ENCODE measurements around the gene SYDE1. TPM values are rescaled to one million over a fixed set of nuclear protein-coding genes. Genes with fewer than 3 reads are reported as not detected.
"Not testable (repeated sequence)": the region's sequence is repeated elsewhere in the genome, so short reads cannot be mapped to it uniquely, and the experiment has no call there.

The SYDE1 gene, protein sequence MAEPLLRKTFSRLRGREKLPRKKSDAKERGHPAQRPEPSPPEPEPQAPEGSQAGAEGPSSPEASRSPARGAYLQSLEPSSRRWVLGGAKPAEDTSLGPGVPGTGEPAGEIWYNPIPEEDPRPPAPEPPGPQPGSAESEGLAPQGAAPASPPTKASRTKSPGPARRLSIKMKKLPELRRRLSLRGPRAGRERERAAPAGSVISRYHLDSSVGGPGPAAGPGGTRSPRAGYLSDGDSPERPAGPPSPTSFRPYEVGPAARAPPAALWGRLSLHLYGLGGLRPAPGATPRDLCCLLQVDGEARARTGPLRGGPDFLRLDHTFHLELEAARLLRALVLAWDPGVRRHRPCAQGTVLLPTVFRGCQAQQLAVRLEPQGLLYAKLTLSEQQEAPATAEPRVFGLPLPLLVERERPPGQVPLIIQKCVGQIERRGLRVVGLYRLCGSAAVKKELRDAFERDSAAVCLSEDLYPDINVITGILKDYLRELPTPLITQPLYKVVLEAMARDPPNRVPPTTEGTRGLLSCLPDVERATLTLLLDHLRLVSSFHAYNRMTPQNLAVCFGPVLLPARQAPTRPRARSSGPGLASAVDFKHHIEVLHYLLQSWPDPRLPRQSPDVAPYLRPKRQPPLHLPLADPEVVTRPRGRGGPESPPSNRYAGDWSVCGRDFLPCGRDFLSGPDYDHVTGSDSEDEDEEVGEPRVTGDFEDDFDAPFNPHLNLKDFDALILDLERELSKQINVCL
- 21.7 TPM for polyA plus RNA-seq (2013, experiment 1 of 2)
- polyA plus RNA-seq (2013, experiment 2 of 2), result 19.4 TPM

DNA sequence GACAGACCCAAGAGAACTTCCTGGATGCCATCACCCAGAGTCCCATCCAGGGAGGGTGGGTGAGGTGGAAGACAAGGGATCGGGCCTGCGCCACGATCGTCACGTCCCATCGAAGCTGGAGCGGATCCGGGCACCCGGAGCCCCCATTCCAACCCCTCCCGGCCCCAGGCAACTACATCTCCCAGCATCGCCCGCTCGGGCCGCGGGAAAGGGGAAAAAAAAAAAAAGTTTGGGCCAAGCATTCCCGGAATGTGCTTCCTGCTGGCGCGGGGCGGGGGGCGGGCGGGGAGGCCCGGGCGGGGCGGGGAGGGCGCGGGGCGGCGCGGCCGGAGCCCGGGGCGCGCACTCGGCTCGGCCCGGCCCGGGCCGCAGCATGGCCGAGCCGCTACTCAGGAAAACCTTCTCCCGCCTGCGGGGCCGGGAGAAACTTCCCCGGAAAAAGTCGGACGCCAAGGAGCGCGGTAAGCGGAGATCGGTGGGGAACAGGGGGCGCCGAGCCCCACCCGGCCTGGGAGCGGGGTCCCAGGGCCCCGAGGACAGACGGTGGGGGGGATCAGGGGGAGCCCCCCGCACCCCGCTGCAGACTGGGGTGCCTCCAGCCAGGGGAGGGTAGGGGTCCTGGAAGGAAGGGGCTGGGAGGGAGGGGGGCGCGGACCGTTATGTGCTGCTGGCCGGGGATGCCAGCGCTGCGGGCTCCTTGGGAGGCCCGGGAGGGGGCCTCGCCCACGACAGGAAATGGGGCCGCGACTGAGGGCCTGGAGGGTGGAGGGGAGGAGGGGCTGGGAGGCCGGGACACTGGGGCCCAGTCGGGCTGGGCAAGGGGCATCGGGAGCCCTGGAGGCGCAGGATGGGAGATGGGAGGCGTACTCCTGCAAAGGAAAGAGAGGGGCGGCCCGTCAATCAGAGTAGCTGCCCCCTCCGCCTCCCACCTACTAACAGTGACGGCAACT lies at the start of gene SYDE1:
Gene SYDE1, plus strand, starts transcription at position 341 of the 950 bp plus-strand sequence. Its CDS starts 33 bp downstream, at position 374.
- 0 to 1% methylated on average over 19 to 24 of the region's 78 CpGs for whole genome bisulfite sequencing, 2 experiments (ENCODE audit: insufficient coverage in 2 of 2)
- H3K9me3 ChIP-seq (ENCODE audit: control insufficient read depth, low read length), result peaks cover 4% of the 10 kb centered on the region
- peak within 1 kb of the TSS; percentile 94 for H3K27ac ChIP-seq (ENCODE audit: low read depth, low read length, severe bottlenecking)
- H3K36me3 ChIP-seq (ENCODE audit: control insufficient read depth, insufficient read depth, low read length), result peaks cover 37% of the 10 kb centered on the region
- H3K4me3 ChIP-seq (ENCODE audit: extremely low read depth, insufficient read depth, low read length, poor library complexity, severe bottlenecking), result peak within 1 kb of the TSS; percentile 97
- peaks cover 7% of the 10 kb centered on the region for H3K4me1 ChIP-seq (ENCODE audit: control insufficient read depth, insufficient read depth, low read length, poor library complexity, severe bottlenecking)

DNA sequence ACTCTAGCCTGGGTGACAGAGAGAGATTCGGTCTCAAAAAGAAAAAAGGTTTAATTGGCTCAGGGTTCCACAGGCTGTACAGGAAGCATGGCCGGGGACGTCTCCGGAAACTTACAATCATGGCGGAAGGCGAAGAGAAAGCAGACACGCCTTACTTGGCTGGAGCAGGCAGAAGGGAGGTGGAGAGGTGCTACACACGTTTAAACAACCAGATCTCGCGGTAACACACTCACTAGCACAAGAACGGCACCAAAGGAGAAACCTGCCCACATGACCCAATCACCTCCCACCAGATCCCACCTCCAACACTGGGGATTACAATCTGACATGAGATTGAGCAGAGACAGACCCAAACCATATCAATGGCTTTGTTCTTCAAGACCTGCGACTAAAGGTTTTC lies 45.2 kb upstream of the SYDE1 start:
- Histone ChIP-seq H3K4me1 (ENCODE audit: control insufficient read depth, insufficient read depth, low read length, poor library complexity, severe bottlenecking) (no peaks in the 10 kb centered on the region), H3K4me3 (ENCODE audit: extremely low read depth, insufficient read depth, low read length, poor library complexity, severe bottlenecking) (no peak overlapping the region), H3K36me3 (ENCODE audit: control insufficient read depth, insufficient read depth, low read length) (no peaks in the 10 kb centered on the region), H3K27ac (ENCODE audit: low read depth, low read length, severe bottlenecking) (no peak overlapping the region), H3K9me3 (ENCODE audit: control insufficient read depth, low read length) (peaks cover 25% of the 10 kb centered on the region)
- 75 to 80% methylated on average over 9 to 11 of the region's 12 CpGs for WGBS, 2 experiments (ENCODE audit: insufficient coverage in 2 of 2)

GRCh38 chr19:15070386-15070785 lies 36.8 kb upstream of the SYDE1 start:
- H3K36me3 ChIP-seq (ENCODE audit: control insufficient read depth, insufficient read depth, low read length); H3K27ac ChIP-seq (ENCODE audit: low read depth, low read length, severe bottlenecking); H3K4me1 ChIP-seq (ENCODE audit: control insufficient read depth, insufficient read depth, low read length, poor library complexity, severe bottlenecking); H3K9me3 ChIP-seq (ENCODE audit: control insufficient read depth, low read length); H3K4me3 ChIP-seq (ENCODE audit: extremely low read depth, insufficient read depth, low read length, poor library complexity, severe bottlenecking): not testable (repeated sequence)
- WGBS, 2 experiments (ENCODE audit: insufficient coverage in 2 of 2), result 43 to 59% methylated on average over 4 of the region's 4 CpGs

GRCh38 chr19:15072930-15073647 lies 34.1 kb upstream of the SYDE1 start:
- Histone ChIP-seq H3K4me1 (ENCODE audit: control insufficient read depth, insufficient read depth, low read length, poor library complexity, severe bottlenecking) (no peaks in the 10 kb centered on the region), H3K36me3 (ENCODE audit: control insufficient read depth, insufficient read depth, low read length) (no peaks in the 10 kb centered on the region), H3K9me3 (ENCODE audit: control insufficient read depth, low read length) (no peaks in the 10 kb centered on the region), H3K27ac (ENCODE audit: low read depth, low read length, severe bottlenecking) (no peak overlapping the region), H3K4me3 (ENCODE audit: extremely low read depth, insufficient read depth, low read length, poor library complexity, severe bottlenecking) (no peak overlapping the region)
- 69 to 71% methylated on average over 22 to 23 of the region's 23 CpGs for WGBS, 2 experiments (ENCODE audit: insufficient coverage in 2 of 2)

DNA sequence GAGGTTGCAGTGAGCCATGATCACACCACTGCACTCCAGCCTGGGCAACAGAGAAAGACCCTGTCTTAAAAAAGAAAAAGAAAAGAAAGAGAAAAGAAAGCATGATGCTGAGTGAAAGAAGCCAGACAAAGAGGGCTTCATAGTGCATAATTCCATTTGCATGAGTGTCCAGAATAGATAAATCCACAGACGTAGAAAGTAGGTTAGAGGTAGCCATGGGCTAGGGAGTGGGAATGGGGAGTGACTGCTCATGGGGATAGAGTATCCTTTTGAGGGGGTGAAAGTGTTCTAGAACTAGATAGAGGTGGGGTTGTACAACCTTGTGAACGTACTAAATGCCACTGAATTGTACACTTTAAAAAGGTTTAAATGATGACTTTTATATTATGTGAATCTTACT lies 32.8 kb upstream of the SYDE1 start:
- no peaks in the 10 kb centered on the region for H3K36me3 ChIP-seq (ENCODE audit: control insufficient read depth, insufficient read depth, low read length)
- no peak overlapping the region for H3K27ac ChIP-seq (ENCODE audit: low read depth, low read length, severe bottlenecking)
- H3K4me3 ChIP-seq (ENCODE audit: extremely low read depth, insufficient read depth, low read length, poor library complexity, severe bottlenecking), result no peak overlapping the region
- 53 to 63% methylated on average over 1 to 2 of the region's 2 CpGs for WGBS, 2 experiments (ENCODE audit: insufficient coverage in 2 of 2)
- no peaks in the 10 kb centered on the region for H3K4me1 ChIP-seq (ENCODE audit: control insufficient read depth, insufficient read depth, low read length, poor library complexity, severe bottlenecking)
- no peaks in the 10 kb centered on the region for H3K9me3 ChIP-seq (ENCODE audit: control insufficient read depth, low read length)

DNA sequence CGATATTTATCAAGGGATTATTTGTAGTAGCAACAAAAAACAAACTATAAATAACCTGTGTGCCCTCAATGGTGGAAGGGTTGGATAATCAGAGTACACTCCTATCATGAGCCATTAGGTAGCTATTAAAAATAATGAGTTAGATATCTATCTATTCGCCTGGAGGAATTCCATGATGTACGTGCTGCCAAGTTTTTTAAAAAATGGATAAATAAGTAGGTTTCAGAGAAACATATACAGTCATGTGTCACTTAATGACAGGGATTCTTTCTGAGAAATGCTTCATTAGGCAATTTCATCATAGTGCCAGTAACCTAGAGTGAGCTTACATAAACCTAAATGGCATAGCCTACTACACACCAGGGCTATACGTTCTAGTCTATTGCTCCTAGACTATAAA lies 31.4 kb upstream of the SYDE1 start:
- no peak overlapping the region for H3K27ac ChIP-seq (ENCODE audit: low read depth, low read length, severe bottlenecking)
- H3K4me1 ChIP-seq (ENCODE audit: control insufficient read depth, insufficient read depth, low read length, poor library complexity, severe bottlenecking), result no peaks in the 10 kb centered on the region
- H3K36me3 ChIP-seq (ENCODE audit: control insufficient read depth, insufficient read depth, low read length), result no peaks in the 10 kb centered on the region
- no peak overlapping the region for H3K4me3 ChIP-seq (ENCODE audit: extremely low read depth, insufficient read depth, low read length, poor library complexity, severe bottlenecking)
- 90% methylated on average over 2 of the region's 4 CpGs; no CpG with 5 or more reads in 1 of the 2 experiments for WGBS, 2 experiments (ENCODE audit: insufficient coverage in 2 of 2)
- H3K9me3 ChIP-seq (ENCODE audit: control insufficient read depth, low read length), result no peaks in the 10 kb centered on the region

DNA sequence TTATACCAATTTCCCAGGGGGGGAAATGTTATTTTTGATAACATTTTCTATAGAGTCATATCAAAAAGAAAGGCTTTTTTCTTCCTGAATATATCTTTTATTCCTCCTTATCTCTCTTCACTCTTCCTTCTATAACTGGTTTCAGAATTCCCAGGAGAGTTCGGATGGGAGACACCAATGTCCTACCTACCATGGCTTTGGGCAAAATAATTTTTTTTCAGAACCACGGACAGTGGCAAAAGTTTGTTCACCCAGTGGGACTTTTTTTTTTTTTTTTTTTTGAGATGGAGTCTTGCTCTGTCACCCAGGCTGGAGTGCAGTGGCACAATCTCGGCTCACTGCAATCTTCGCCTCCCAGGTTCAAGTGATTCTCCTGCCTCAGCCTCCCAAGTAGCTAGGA lies 27.2 kb upstream of the SYDE1 start:
- WGBS, 2 experiments (ENCODE audit: insufficient coverage in 2 of 2), result 51 to 77% methylated on average over 3 to 4 of the region's 4 CpGs

DNA sequence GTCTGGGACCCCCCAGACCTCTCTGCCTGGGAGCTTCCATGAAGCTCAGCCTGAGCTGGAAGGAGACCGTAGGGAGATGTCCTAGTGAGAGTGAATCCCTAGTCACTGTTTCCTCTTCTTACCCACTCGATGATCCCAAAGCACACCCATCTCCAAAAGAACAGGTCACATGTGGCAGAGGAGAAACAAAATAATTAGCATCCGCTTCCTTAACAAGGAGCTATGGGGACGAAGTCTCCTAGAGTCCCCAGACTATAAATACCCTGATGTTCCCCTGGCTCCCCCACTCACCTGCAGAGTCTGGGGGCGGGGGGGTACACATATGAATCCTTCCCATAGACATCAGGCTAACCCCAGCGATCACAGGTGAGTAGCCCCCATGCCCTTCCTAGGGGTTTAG lies 25.3 kb upstream of the SYDE1 start, which contains the start of gene OR1I1:
Gene OR1I1, plus strand, starts transcription at position 301 of the 400 bp plus-strand sequence. CDS start 4,855 bp downstream, outside the sequence.
- no peaks in the 10 kb centered on the region for H3K36me3 ChIP-seq (ENCODE audit: control insufficient read depth, insufficient read depth, low read length)
- 55% methylated on average over 2 of the region's 6 CpGs; no CpG with 5 or more reads in 1 of the 2 experiments for WGBS, 2 experiments (ENCODE audit: insufficient coverage in 2 of 2)
- no peak within 1 kb of the TSS for H3K4me3 ChIP-seq (ENCODE audit: extremely low read depth, insufficient read depth, low read length, poor library complexity, severe bottlenecking)
- no peak within 1 kb of the TSS for H3K27ac ChIP-seq (ENCODE audit: low read depth, low read length, severe bottlenecking)
- H3K9me3 ChIP-seq (ENCODE audit: control insufficient read depth, low read length), result no peaks in the 10 kb centered on the region
- H3K4me1 ChIP-seq (ENCODE audit: control insufficient read depth, insufficient read depth, low read length, poor library complexity, severe bottlenecking), result no peaks in the 10 kb centered on the region

More for the DNA sequence above, 27.2 kb upstream of the SYDE1 start:
- H3K4me1 ChIP-seq (ENCODE audit: control insufficient read depth, insufficient read depth, low read length, poor library complexity, severe bottlenecking); H3K36me3 ChIP-seq (ENCODE audit: control insufficient read depth, insufficient read depth, low read length); H3K27ac ChIP-seq (ENCODE audit: low read depth, low read length, severe bottlenecking); H3K9me3 ChIP-seq (ENCODE audit: control insufficient read depth, low read length); H3K4me3 ChIP-seq (ENCODE audit: extremely low read depth, insufficient read depth, low read length, poor library complexity, severe bottlenecking): not testable (repeated sequence)

DNA sequence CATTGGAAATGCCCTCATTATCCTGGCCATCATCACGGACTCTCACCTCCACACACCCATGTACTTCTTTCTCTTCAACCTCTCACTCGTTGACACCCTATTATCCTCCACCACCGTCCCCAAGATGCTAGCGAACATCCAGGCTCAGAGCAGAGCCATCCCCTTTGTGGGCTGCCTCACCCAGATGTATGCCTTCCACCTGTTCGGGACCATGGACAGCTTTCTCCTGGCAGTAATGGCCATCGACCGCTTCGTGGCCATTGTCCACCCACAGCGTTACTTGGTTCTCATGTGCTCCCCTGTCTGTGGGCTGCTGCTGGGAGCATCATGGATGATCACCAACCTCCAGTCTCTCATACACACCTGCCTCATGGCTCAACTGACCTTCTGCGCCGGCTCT lies 20.0 kb upstream of the SYDE1 start:
- no peak overlapping the region for H3K27ac ChIP-seq (ENCODE audit: low read depth, low read length, severe bottlenecking)
- no peaks in the 10 kb centered on the region for H3K36me3 ChIP-seq (ENCODE audit: control insufficient read depth, insufficient read depth, low read length)
- no peak overlapping the region for H3K4me3 ChIP-seq (ENCODE audit: extremely low read depth, insufficient read depth, low read length, poor library complexity, severe bottlenecking)
- H3K4me1 ChIP-seq (ENCODE audit: control insufficient read depth, insufficient read depth, low read length, poor library complexity, severe bottlenecking), result no peaks in the 10 kb centered on the region
- 65 to 69% methylated on average over 11 of the region's 11 CpGs for WGBS, 2 experiments (ENCODE audit: insufficient coverage in 2 of 2)
- H3K9me3 ChIP-seq (ENCODE audit: control insufficient read depth, low read length), result no peaks in the 10 kb centered on the region

Data from mesodermal cell (in vitro differentiated cells).